ENCODE data around the gene ABHD2. TPM values are rescaled to one million over a fixed set of nuclear protein-coding genes. Genes with fewer than 3 reads are reported as not detected.

Gene ABHD2
- total RNA-seq, 1 donor, result 115 TPM

DNA sequence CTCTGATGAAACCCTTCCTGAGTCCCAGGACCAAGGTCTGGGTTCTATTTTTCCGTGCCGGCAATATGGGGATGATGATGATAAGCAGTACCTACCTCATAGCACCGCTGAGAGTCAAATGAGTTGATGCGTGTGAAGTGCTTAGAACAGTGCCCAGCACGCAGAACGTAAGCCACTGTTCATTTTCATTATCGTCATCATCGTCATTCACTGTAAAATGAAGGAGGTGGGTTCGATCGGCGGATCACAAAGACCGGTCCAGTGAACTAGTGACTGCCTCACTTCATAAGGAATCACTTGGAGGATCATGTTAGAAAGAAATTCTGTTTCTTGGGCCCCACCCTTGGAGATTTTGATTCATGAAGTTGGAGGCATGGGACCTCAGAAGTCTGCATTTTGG, 88.9 kb downstream of the ABHD2 start:
- H3K36me3 ChIP-seq (ENCODE audit: insufficient read depth, low read length), result peaks cover 34% of the 10 kb centered on the region
- H3K79me2 ChIP-seq (ENCODE audit: insufficient read depth, low read length), result no peaks in the 10 kb centered on the region
- H3K27ac ChIP-seq (ENCODE audit: low read depth, low read length), result peak overlapping the region; percentile 54
- H3K4me3 ChIP-seq (ENCODE audit: insufficient read depth, low read length), result no peak overlapping the region
- TF ChIP-seq CTCF (IDR thresholded peaks at IDR 0.05; ENCODE audit: extremely low read depth, low read depth, low read length), result no peak
- H4K20me1 ChIP-seq (ENCODE audit: insufficient read depth, low read length), result peaks cover 5% of the 10 kb centered on the region
- no peak overlapping the region for H2AFZ ChIP-seq (ENCODE audit: low read length)
- no peaks in the 10 kb centered on the region for H3K9me3 ChIP-seq (ENCODE audit: low read depth, low read length)
- H3K4me1 ChIP-seq (ENCODE audit: insufficient read depth, low read length), result peaks cover 23% of the 10 kb centered on the region
- no peak for DNase-seq (ENCODE audit: insufficient read length, low spot score, missing footprints)
- H3K27me3 ChIP-seq (ENCODE audit: insufficient read depth, low read length), result no peaks in the 10 kb centered on the region
- H3K4me2 ChIP-seq (ENCODE audit: insufficient read depth, low read length), result no peak overlapping the region

DNA sequence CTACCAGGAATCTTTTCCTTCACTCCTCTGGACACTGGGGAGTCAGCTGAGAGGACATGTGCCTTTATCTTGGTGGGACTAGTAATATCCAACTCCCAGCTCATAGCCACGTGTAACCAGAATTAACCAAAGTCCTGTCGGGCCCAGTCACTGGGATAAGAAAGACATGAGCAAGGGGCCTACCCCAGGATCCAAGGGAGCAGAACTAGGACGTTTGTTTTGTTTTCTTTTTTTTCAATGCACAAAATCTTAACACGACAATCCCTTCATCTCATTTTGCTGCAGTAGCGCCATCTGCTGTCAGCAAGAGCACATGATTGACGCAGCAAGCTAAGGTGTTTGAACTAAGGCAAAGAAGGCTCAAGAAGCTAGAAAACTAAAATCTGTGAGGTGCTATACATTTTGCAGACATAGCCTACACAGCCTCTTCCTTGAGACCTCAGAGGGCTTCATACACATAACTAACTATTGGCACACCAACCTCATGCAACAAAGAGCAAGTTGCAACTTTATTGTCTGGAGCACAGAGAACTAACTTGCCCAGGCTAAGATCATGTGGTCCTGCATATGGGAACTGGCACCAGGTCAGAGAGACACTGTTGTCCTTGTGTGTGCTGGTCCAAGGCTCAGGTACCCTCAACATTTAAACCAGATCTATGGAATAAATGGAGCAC, 89.5 kb downstream of the ABHD2 start:
- Histone ChIP-seq H3K4me3 (ENCODE audit: insufficient read depth, low read length) (no peak overlapping the region), H3K36me3 (ENCODE audit: insufficient read depth, low read length) (peaks cover 34% of the 10 kb centered on the region), H3K4me2 (ENCODE audit: insufficient read depth, low read length) (no peak overlapping the region), H3K79me2 (ENCODE audit: insufficient read depth, low read length) (no peaks in the 10 kb centered on the region), H3K9me3 (ENCODE audit: low read depth, low read length) (no peaks in the 10 kb centered on the region), H3K4me1 (ENCODE audit: insufficient read depth, low read length) (peaks cover 23% of the 10 kb centered on the region), H4K20me1 (ENCODE audit: insufficient read depth, low read length) (peaks cover 5% of the 10 kb centered on the region), H2AFZ (ENCODE audit: low read length) (no peak overlapping the region), H3K27me3 (ENCODE audit: insufficient read depth, low read length) (no peaks in the 10 kb centered on the region), H3K27ac (ENCODE audit: low read depth, low read length) (peak overlapping the region; percentile 54)
- peak; percentile 94 for TF ChIP-seq CTCF (IDR thresholded peaks at IDR 0.05; ENCODE audit: extremely low read depth, low read depth, low read length)
- DNase-seq (ENCODE audit: insufficient read length, low spot score, missing footprints), result peak; percentile 66

DNA sequence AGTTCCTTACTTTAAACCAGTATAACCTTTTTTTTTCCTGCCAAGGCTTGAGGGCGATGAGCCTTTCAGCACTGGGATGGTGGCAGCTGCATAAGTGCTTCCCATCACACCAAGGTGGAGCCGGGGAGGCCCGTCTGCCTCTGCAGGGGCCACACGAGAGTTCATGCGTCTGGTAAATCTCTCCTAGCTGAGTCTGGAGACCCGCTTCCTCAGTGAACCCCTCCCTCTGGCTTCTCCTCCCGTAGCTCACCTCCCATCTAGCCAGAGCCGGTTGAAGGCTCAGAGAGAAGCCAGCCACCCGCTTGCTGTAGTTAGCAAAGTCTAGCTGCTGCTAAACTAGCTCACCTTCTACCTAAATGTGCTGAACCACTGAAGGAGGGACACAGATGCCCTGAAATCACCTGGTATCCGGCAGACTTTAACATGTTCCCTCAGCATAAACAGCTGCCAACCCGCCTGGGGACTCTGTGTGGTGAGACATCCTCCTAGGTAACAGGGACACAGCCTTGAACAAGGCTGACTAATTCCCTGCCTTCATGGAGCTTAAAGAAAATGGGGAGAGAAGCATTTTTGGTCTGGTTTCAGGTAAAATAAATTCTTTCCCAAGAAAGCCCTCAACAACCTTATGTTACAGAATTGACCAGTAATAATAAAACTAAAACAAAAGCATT, 90.2 kb downstream of the ABHD2 start:
- Histone ChIP-seq H3K27ac (ENCODE audit: low read depth, low read length) (no peak overlapping the region), H3K79me2 (ENCODE audit: insufficient read depth, low read length) (no peaks in the 10 kb centered on the region), H3K4me1 (ENCODE audit: insufficient read depth, low read length) (peaks cover 23% of the 10 kb centered on the region), H3K4me2 (ENCODE audit: insufficient read depth, low read length) (no peak overlapping the region), H3K27me3 (ENCODE audit: insufficient read depth, low read length) (no peaks in the 10 kb centered on the region), H3K9me3 (ENCODE audit: low read depth, low read length) (no peaks in the 10 kb centered on the region), H4K20me1 (ENCODE audit: insufficient read depth, low read length) (peaks cover 5% of the 10 kb centered on the region), H2AFZ (ENCODE audit: low read length) (no peak overlapping the region), H3K36me3 (ENCODE audit: insufficient read depth, low read length) (peaks cover 34% of the 10 kb centered on the region), H3K4me3 (ENCODE audit: insufficient read depth, low read length) (no peak overlapping the region)
- DNase-seq (ENCODE audit: insufficient read length, low spot score, missing footprints), result peak; percentile 42
- TF ChIP-seq CTCF (IDR thresholded peaks at IDR 0.05; ENCODE audit: extremely low read depth, low read depth, low read length), result no peak
